ENCODE measurements around the gene MYO1B.

DNA sequence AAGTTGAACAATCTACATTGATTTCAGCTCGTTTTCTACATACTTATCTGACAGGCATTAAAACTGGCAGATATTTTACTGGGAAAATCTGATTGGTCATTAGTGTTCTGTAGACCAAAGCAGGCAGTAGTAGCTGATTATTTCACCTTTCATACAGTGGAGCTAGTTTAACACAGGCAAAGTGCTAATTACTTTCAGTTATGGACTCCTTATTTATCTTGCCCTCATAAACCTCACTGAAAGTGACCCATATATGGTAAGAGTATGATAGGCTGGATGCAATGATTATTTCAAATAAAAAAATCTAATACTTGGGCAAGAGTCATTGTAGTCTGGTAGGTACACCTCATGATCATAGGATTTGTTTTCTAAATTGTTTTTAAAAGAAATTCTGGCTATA lies 129.7 kb downstream of the MYO1B start:
- TF ChIP-seq, protein P1, sequence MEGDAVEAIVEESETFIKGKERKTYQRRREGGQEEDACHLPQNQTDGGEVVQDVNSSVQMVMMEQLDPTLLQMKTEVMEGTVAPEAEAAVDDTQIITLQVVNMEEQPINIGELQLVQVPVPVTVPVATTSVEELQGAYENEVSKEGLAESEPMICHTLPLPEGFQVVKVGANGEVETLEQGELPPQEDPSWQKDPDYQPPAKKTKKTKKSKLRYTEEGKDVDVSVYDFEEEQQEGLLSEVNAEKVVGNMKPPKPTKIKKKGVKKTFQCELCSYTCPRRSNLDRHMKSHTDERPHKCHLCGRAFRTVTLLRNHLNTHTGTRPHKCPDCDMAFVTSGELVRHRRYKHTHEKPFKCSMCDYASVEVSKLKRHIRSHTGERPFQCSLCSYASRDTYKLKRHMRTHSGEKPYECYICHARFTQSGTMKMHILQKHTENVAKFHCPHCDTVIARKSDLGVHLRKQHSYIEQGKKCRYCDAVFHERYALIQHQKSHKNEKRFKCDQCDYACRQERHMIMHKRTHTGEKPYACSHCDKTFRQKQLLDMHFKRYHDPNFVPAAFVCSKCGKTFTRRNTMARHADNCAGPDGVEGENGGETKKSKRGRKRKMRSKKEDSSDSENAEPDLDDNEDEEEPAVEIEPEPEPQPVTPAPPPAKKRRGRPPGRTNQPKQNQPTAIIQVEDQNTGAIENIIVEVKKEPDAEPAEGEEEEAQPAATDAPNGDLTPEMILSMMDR (IDR thresholded peaks at IDR 0.05; ENCODE audit: insufficient read depth, low read length, poor library complexity, severe bottlenecking), result no peak
- no peak for TF ChIP-seq EZH2phosphoT487 (conservative IDR thresholded peaks at IDR 0.05; ENCODE audit: low read length)

Measured in SU-DHL-6 (cell line).